Measurements from ENCODE around the gene IRF4.

IRF4 gene

GRCh38 chr6:380234-381218, 11.0 kb upstream of the IRF4 start:
- Histone ChIP-seq H2AFZ (ENCODE audit: low read length) (no peak overlapping the region), H4K20me1 (ENCODE audit: insufficient read depth, low read length, poor library complexity, severe bottlenecking) (no peaks in the 10 kb centered on the region), H3K79me2 (ENCODE audit: insufficient read depth, low read length) (no peaks in the 10 kb centered on the region), H3K9ac (ENCODE audit: low read depth, low read length, poor library complexity, severe bottlenecking) (no peak overlapping the region), H3K9me3 (ENCODE audit: insufficient read depth, low read depth, low read length) (no peaks in the 10 kb centered on the region), H3K4me2 (ENCODE audit: low read depth, low read length, poor library complexity, severe bottlenecking) (no peak overlapping the region), H3K27me3 (ENCODE audit: insufficient read depth, low read length, poor library complexity, severe bottlenecking) (no peaks in the 10 kb centered on the region), H3K4me1 (ENCODE audit: insufficient read depth, low read length, poor library complexity, severe bottlenecking) (peaks cover 36% of the 10 kb centered on the region), H3F3A (ENCODE audit: low read depth) (no peaks in the 10 kb centered on the region), H3K9me2 (replicated peaks; ENCODE audit: low read depth, low read length) (no peaks in the 10 kb centered on the region), H3K36me3 (ENCODE audit: insufficient read depth, low read length) (no peaks in the 10 kb centered on the region), H3K4me3 (ENCODE audit: low read length, poor library complexity, severe bottlenecking) (no peak overlapping the region)
- TF ChIP-seq EZH2phosphoT487 (IDR thresholded peaks at IDR 0.05; ENCODE audit: borderline replicate concordance) = no peak
- TF ChIP-seq CTCF (conservative IDR thresholded peaks at IDR 0.05; ENCODE audit: low read length) = no peak

- Histone ChIP-seq H3K4me3 (ENCODE audit: low read length, poor library complexity, severe bottlenecking) (no peak overlapping the region), H3K4me1 (ENCODE audit: insufficient read depth, low read length, poor library complexity, severe bottlenecking) (peaks cover 28% of the 10 kb centered on the region), H4K20me1 (ENCODE audit: insufficient read depth, low read length, poor library complexity, severe bottlenecking) (no peaks in the 10 kb centered on the region), H3K27me3 (ENCODE audit: insufficient read depth, low read length, poor library complexity, severe bottlenecking) (no peaks in the 10 kb centered on the region), H3K4me2 (ENCODE audit: low read depth, low read length, poor library complexity, severe bottlenecking) (no peak overlapping the region), H3K36me3 (ENCODE audit: insufficient read depth, low read length) (no peaks in the 10 kb centered on the region), H2AFZ (ENCODE audit: low read length) (no peak overlapping the region), H3F3A (ENCODE audit: low read depth) (no peaks in the 10 kb centered on the region), H3K9me2 (replicated peaks; ENCODE audit: low read depth, low read length) (no peaks in the 10 kb centered on the region), H3K9me3 (ENCODE audit: insufficient read depth, low read depth, low read length) (no peaks in the 10 kb centered on the region), H3K79me2 (ENCODE audit: insufficient read depth, low read length) (no peaks in the 10 kb centered on the region), H3K9ac (ENCODE audit: low read depth, low read length, poor library complexity, severe bottlenecking) (no peak overlapping the region)
- TF ChIP-seq EZH2phosphoT487 (IDR thresholded peaks at IDR 0.05; ENCODE audit: borderline replicate concordance) (no peak), CTCF (conservative IDR thresholded peaks at IDR 0.05; ENCODE audit: low read length) (no peak)
Observed at GRCh38 chr6:381742-382461, 9.7 kb upstream of the IRF4 start.

- no peaks in the 10 kb centered on the region for H3K9me2 ChIP-seq (replicated peaks; ENCODE audit: low read depth, low read length)
- H3K27me3 ChIP-seq (ENCODE audit: insufficient read depth, low read length, poor library complexity, severe bottlenecking) = no peaks in the 10 kb centered on the region
- TF ChIP-seq EZH2phosphoT487 (IDR thresholded peaks at IDR 0.05; ENCODE audit: borderline replicate concordance) (no peak), CTCF (conservative IDR thresholded peaks at IDR 0.05; ENCODE audit: low read length) (0 out of 2 replicates have a peak, but pooled peaks have one; percentile 13)
- peaks cover 16% of the 10 kb centered on the region for H3K4me1 ChIP-seq (ENCODE audit: insufficient read depth, low read length, poor library complexity, severe bottlenecking)
- no peaks in the 10 kb centered on the region for H3K9me3 ChIP-seq (ENCODE audit: insufficient read depth, low read depth, low read length)
- H3K9ac ChIP-seq (ENCODE audit: low read depth, low read length, poor library complexity, severe bottlenecking) = no peak overlapping the region
- H3K4me3 ChIP-seq (ENCODE audit: low read length, poor library complexity, severe bottlenecking) = no peak overlapping the region
- H3F3A ChIP-seq (ENCODE audit: low read depth) = no peaks in the 10 kb centered on the region
- H3K79me2 ChIP-seq (ENCODE audit: insufficient read depth, low read length) = no peaks in the 10 kb centered on the region
- no peaks in the 10 kb centered on the region for H4K20me1 ChIP-seq (ENCODE audit: insufficient read depth, low read length, poor library complexity, severe bottlenecking)
- H3K4me2 ChIP-seq (ENCODE audit: low read depth, low read length, poor library complexity, severe bottlenecking) = no peak overlapping the region
- H2AFZ ChIP-seq (ENCODE audit: low read length) = no peak overlapping the region
- H3K36me3 ChIP-seq (ENCODE audit: insufficient read depth, low read length) = no peaks in the 10 kb centered on the region
Observed at GRCh38 chr6:382883-383810, 8.4 kb upstream of the IRF4 start.

Measured in Loucy (cell line).